ENCODE measurements around the gene ANKRD33B.

DNA sequence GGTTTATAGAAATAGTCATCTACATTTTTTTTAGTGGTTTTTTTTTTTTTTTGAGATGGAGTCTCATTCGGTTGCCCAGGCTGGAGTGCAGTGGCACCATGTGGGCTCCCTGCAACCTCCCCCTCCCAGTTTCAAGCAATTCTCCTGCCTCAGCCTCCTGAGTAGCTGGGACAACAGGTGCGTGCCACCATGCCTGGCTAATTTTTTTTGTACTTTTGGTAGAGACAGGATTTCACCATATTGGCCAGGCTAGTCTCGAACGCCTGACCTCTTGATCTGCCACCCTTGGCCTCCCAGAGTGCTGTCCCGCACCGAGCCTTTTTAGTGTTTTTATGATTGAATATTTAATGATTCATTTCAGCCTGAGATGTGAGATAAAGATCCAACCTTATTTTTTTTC, 27.3 kb downstream of the ANKRD33B start:
- TF ChIP-seq, protein P1, sequence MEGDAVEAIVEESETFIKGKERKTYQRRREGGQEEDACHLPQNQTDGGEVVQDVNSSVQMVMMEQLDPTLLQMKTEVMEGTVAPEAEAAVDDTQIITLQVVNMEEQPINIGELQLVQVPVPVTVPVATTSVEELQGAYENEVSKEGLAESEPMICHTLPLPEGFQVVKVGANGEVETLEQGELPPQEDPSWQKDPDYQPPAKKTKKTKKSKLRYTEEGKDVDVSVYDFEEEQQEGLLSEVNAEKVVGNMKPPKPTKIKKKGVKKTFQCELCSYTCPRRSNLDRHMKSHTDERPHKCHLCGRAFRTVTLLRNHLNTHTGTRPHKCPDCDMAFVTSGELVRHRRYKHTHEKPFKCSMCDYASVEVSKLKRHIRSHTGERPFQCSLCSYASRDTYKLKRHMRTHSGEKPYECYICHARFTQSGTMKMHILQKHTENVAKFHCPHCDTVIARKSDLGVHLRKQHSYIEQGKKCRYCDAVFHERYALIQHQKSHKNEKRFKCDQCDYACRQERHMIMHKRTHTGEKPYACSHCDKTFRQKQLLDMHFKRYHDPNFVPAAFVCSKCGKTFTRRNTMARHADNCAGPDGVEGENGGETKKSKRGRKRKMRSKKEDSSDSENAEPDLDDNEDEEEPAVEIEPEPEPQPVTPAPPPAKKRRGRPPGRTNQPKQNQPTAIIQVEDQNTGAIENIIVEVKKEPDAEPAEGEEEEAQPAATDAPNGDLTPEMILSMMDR (IDR thresholded peaks at IDR 0.05): no peak
- no peak for TF ChIP-seq POLR2A (IDR thresholded peaks at IDR 0.05)

Data from esophagus squamous epithelium (tissue), 4 donors.